HG02678 (cell line): ENCODE measurements around the gene NCAN.
"Not testable (repeated sequence)": the region's sequence is repeated elsewhere in the genome, so short reads cannot be mapped to it uniquely, and the experiment has no call there.

Experiments
- ATAC-seq: cut with Tn5 transposase; IDR thresholded peaks from one replicate; pipeline ENCODE4 v1.9.1; 2021; ENCODE audit warnings: mild to moderate bottlenecking, moderate library complexity; ENCODE audit not compliant: unreplicated experiment

NCAN gene

GRCh38 chr19:19223636-19224035, 11.9 kb downstream of the NCAN start:
- ATAC-seq = no peak

DNA sequence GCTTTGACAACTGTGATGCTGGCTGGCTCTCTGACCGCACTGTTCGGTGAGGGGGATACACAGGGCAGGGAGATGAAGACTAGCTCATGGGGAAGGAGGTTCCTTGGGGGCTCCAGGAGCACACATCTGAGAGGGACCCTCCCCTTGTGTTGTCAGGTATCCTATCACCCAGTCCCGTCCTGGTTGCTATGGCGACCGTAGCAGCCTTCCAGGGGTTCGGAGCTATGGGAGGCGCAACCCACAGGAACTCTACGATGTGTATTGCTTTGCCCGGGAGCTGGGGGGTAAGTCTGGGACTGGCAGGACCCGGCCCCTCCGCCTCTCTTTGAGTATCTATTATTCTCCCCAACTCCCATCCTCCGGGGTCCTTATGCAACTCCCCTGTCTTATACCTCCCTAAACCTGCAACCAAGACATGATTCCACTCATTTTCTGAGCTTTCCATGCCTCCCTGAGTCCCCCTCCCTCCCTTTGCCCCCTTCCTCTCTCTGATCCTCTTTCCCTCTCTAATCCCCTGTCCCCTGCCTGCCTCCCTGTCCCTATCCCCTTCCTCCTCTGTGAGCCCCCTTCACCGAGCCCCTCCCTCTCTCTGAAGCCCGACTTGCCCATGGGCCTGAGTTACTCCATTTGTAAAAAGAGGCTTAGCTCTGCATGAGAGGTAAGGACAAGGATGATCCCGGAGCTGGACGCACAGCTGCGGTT, 12.5 kb downstream of the NCAN start:
- ATAC-seq = no peak

GRCh38 chr19:19224852-19225494, 13.2 kb downstream of the NCAN start:
- no peak for ATAC-seq

GRCh38 chr19:19226204-19226603, 14.4 kb downstream of the NCAN start:
- no peak for ATAC-seq

DNA sequence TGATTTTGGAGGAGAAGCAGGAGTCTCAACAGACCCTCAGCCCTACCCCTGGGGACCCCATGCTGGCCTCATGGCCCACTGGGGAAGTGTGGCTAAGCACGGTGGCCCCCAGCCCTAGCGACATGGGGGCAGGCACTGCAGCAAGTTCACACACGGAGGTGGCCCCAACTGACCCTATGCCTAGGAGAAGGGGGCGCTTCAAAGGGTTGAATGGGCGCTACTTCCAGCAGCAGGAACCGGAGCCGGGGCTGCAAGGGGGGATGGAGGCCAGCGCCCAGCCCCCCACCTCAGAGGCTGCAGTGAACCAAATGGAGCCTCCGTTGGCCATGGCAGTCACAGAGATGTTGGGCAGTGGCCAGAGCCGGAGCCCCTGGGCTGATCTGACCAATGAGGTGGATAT, 14.9 kb downstream of the NCAN start:
- no peak for ATAC-seq

DNA sequence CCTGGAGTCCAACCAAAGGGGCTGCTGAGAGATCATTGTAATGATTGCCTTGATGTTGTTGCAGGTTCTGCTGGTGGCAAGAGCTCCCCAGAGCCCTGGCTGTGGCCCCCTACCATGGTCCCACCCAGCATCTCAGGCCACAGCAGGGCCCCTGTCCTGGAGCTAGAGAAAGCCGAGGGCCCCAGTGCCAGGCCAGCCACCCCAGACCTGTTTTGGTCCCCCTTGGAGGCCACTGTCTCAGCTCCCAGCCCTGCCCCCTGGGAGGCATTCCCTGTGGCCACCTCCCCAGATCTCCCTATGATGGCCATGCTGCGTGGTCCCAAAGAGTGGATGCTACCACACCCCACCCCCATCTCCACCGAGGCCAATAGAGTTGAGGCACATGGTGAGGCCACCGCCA, 15.5 kb downstream of the NCAN start:
- ATAC-seq = no peak

DNA sequence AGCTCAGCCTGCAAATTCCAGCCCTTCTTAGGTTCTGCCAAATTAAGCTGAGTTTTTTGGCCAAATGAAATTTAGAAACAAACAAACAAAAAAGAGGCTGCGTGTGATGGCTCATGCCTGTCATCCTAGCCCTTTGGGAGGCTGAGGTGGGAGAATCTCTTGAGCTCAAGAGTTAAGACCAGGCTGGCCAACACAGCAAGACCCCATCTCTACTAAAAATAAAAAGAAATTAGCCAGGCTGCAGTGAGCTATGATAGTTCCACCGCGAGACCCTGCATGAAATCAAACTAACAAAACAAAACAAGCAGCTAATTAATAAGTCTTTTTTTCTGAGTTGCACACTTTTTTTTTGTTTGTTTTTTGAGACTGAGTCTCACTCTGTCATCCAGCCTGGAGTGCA, 17.9 kb downstream of the NCAN start:
- ATAC-seq = no peak

DNA sequence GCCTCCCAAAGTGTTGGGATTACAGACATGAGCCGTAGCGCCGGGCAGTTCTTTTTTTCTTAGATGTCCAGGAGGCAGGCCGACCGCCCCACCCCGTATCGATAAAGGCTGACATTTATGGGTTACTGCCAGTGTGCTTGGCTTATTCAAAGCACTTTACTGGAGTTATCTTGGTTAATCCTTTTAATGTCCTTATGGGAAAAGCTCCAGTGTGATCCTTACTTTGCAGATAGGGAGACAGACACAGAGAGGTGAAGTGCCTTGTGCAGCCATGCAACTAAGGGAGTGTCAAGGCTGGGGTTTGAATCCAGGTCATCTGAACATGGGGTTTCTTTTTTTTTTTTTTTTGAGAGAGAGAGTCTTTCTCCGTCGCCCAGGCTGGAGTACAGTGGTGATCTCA, 19.2 kb downstream of the NCAN start:
- no peak for ATAC-seq

DNA sequence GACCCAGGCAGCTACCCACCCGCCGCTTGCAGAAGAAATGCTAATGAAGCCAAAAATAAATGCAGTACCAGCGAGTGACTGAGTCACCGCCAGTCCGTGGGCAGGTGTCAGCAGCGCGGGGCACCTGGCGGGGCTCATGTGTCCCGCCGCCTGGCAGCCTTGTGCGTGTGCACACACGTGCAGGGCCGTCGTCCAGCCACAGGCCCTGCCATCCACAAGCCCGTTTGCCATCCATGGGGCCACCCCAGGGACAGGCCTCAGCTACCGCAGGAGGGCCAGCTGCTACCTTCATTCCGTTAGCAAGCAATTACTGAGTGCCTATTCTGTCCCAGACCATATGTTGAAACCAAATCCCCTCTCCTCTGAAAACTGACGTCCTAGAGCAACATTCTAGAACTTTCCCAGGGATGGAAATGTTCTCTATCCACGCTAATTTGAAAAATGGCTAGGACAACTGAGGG, 20.5 kb downstream of the NCAN start:
- ATAC-seq = no peak

- no peak for ATAC-seq
Observed at GRCh38 chr19:19234220-19234816, 22.6 kb downstream of the NCAN start.

DNA sequence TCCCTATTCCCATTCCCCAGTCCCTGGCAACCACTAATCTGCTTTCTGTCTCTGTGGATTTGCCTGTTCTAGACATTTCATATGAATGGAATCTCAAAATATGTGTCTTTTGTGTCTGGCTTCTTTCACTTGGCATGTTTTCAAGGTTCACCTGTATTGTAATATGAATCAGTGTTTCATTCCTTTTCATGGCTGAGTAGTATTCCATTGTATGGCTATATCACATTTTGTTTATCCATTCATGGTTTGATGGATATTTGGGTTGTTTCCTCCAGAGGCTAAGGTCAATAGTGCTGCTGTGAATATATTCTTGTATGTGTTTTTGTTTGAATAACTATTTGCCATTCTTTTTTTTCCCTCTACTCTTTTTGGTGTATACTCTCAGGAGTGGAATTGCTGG, 24.4 kb downstream of the NCAN start:
- ATAC-seq = no peak

GRCh38 chr19:19238126-19238894, 26.6 kb downstream of the NCAN start:
- ATAC-seq = no peak

GRCh38 chr19:19239675-19240074, 27.9 kb downstream of the NCAN start:
- ATAC-seq = no peak

DNA sequence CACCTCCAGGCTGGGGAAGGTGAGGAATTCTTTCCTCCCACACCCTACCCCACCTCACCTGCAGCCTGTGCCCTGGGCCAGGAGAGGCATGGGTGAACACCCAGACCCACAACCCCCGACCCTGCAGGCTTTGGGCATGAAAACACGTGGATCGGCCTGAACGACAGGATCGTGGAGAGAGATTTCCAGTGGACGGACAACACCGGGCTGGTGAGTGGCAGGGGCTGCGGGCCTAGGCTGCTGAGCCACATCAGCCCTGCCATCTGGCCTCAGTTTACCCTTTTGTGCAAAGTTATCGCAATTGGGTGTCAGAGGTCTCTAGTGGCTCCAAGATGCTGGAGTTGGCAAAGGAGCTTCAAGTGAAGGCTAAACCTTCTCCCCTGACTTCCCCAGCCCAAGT, 28.7 kb downstream of the NCAN start:
- ATAC-seq = no peak

- ATAC-seq = no peak
Observed at GRCh38 chr19:19250196-19250801, 38.5 kb downstream of the NCAN start.

DNA sequence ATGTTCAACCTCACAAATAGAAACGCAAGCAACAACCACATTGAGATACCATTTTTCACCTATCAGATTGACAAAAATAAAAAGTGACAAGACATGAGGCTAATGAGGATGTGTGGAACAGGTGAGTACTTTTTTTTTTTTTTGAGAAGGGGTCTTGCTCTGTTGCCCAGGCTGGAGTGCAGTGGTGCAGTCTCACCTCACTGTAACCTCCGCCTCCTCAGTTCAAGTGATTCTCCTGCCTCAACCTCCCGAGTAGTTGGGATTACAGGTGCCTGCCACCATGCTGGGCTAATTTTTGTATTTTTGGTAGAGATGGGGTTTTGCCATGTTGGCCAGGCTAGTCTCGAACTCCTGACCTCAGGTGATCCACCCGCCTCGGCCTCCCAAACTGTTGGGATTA, 41.7 kb downstream of the NCAN start:
- not testable (repeated sequence) for ATAC-seq

DNA sequence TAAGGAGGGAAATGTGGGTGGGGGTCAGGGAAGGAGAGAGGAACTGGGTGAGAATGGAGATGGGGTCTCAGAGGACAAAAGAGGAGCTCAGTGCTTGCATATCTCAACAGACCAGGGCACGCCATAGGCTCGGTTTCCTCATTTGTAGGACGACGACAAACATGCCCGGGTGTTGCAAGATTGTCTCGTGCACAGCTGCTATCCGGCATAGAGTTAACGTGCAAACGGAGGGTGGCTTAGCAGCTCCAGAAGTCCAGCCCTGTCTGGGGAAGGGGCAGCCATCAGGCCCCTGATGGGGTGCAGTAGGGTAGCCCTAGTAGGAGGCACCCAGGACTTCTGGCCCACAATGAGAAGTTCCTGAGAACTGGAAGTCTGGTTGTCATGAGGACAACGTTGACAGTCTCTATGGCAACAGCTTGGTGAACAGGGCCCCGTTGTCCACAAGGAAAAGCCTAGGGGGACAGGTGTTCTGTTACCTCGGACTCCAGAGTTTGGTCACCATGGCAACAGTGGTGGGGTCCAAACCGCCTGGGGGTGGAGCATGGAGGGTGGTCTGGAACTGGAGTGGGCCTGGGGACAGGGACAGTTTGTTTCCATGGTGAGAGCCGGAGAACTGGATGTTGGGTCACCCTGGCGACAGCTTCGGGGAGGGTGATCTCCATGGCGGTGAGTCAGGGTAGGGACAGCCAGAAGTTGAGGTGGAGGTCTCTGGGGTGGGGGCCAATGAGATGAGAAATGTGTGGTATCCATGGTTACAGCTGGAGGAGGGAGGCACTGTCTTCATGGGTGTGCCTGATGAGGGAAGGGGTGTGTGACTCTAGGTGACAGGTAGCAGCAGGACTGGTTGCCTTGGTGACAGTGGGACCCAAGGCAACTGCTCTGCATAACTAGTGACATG, 44.6 kb downstream of the NCAN start:
- no peak for ATAC-seq

DNA sequence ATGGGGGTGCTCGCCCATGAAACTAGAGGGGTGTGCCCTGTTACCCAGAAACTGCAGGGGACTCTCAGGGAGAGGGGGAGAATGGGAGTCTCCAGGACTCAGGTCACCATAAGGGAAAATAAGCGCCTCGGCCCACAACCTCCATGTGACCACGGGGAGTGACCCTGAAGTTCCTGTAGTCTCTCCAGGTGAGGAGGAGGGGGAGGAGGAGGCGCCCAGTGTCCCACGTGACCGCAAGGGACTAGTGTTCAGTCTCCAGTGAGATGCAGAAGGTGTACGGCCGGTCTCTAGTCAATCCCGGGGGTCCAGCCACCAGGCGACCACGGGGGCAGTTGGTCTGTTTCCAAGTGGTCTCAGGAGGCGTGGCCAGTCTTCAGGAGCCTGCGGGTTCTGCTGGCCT, 45.4 kb downstream of the NCAN start:
- ATAC-seq = no peak

- no peak for ATAC-seq
Observed at GRCh38 chr19:19257836-19258588, 46.3 kb downstream of the NCAN start.
